Measurements from ENCODE around the gene TM7SF2.

- TF ChIP-seq CTCF (IDR thresholded peaks at IDR 0.05) (no peak), EZH2 (IDR thresholded peaks at IDR 0.05; ENCODE audit: borderline replicate concordance, insufficient read depth, low read depth, low read length, poor library complexity, severe bottlenecking) (no peak)
These were observed 2.2 kb upstream of the TM7SF2 start for GRCh38 chr11:65109231-65110198.
